T-helper 2 cell treated with Interferon-gamma antibody and Interleukin-4, amounts not matched to agents 5 μg/mL and 100 μg/mL, for 36 hours (primary cell): ENCODE measurements around the gene EMC10.
A peak's percentile ranks its signal among the peaks of the same experiment; 100 is the strongest.

Experiments
- DNase-seq: peaks from one replicate; pipeline ENCODE4 v3.0.0; 2021; ENCODE audit warnings: low spot score
- H3K27ac Mint-ChIP-seq: one replicate; pipeline ENCODE4 v1.8.0; 2021; ENCODE audit warnings: mild to moderate bottlenecking, mixed read lengths
- H3K27me3 Mint-ChIP-seq: one replicate; pipeline ENCODE4 v1.8.0; 2021; ENCODE audit warnings: low read depth, mixed read lengths
- H3K36me3 Mint-ChIP-seq: one replicate; pipeline ENCODE4 v1.8.0; 2021; ENCODE audit warnings: low read depth, mixed read lengths
- H3K4me1 Mint-ChIP-seq: one replicate; pipeline ENCODE4 v1.8.0; 2021; ENCODE audit warnings: low read depth, mixed read lengths
- H3K4me3 Mint-ChIP-seq: one replicate; pipeline ENCODE4 v1.8.0; 2022; ENCODE audit warnings: mild to moderate bottlenecking, moderate library complexity, mixed read lengths
- H3K9me3 Mint-ChIP-seq: one replicate; pipeline ENCODE4 v1.8.0; 2021; ENCODE audit warnings: mixed read lengths

EMC10 gene

GRCh38 chr19:50476224-50476906 is at the start of gene EMC10, which contains the start of gene GARIN5A:
TSS of gene EMC10 (plus strand) at chr19:50476507. CDS start at chr19:50476545, 38 bp downstream.
TSS of gene GARIN5A (minus strand) at chr19:50476848. CDS start at chr19:50476388, 460 bp downstream.
- Mint-ChIP-seq H3K27me3 (no peaks in the 10 kb centered on the region), H3K4me1 (peaks cover 7% of the 10 kb centered on the region), H3K9me3 (no peaks in the 10 kb centered on the region), H3K27ac (peak within 1 kb of the TSS; percentile 91), H3K36me3 (peaks cover 25% of the 10 kb centered on the region), H3K4me3 (peak within 1 kb of the TSS; percentile 99)
- DNase-seq = peak; percentile 93

DNA sequence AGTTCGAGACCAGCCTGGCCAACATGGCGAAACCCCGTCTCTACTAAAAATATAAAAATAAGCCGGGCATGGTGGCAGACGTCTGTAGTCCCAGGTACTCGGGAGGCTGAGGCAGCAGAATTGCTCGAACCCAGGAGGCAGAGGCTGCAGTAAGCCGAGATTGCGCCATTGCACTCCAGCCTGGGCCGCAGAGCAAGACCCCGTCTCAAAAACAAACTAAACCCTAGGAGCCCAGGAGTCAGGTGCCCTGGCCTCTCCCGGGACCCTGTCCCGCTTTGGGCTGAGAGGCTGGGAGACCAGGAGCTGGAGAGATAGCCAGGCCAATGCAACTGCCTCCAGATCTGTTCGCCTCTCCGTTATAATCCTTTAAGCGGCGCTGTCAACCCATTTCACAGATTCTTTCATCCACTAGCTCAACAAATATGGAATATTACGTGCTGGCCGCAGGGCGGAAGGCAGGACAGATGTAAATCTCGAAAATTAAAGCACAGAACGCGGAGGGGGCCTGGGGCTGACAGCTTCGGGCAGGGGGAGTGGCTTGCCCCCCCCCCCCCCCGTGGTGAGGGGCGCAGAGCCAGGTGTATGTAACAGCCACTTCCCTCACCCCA is 48.9 kb upstream of the EMC10 start:
- H3K27me3 Mint-ChIP-seq = peaks cover 9% of the 10 kb centered on the region
- H3K4me3 Mint-ChIP-seq = no peak overlapping the region
- no peak overlapping the region for H3K27ac Mint-ChIP-seq
- no peak for DNase-seq
- no peaks in the 10 kb centered on the region for H3K9me3 Mint-ChIP-seq
- H3K36me3 Mint-ChIP-seq = no peaks in the 10 kb centered on the region
- peaks cover 10% of the 10 kb centered on the region for H3K4me1 Mint-ChIP-seq

DNA sequence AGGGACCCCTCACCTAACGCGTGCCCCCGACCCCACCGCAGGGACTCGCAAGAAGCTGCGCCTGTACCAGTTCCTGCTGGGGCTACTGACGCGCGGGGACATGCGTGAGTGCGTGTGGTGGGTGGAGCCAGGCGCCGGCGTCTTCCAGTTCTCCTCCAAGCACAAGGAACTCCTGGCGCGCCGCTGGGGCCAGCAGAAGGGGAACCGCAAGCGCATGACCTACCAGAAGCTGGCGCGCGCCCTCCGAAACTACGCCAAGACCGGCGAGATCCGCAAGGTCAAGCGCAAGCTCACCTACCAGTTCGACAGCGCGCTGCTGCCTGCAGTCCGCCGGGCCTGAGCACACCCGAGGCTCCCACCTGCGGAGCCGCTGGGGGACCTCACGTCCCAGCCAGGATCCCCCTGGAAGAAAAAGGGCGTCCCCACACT is 48.3 kb upstream of the EMC10 start:
- no peaks in the 10 kb centered on the region for H3K9me3 Mint-ChIP-seq
- H3K4me1 Mint-ChIP-seq = peaks cover 10% of the 10 kb centered on the region
- peak; percentile 22 for DNase-seq
- H3K27me3 Mint-ChIP-seq = peaks cover 13% of the 10 kb centered on the region
- no peaks in the 10 kb centered on the region for H3K36me3 Mint-ChIP-seq
- H3K4me3 Mint-ChIP-seq = peak overlapping the region; percentile 18
- no peak overlapping the region for H3K27ac Mint-ChIP-seq

- no peak overlapping the region for H3K27ac Mint-ChIP-seq
- H3K27me3 Mint-ChIP-seq = peaks cover 19% of the 10 kb centered on the region
Observed at GRCh38 chr19:50428772-50429463, 47.4 kb upstream of the EMC10 start.

DNA sequence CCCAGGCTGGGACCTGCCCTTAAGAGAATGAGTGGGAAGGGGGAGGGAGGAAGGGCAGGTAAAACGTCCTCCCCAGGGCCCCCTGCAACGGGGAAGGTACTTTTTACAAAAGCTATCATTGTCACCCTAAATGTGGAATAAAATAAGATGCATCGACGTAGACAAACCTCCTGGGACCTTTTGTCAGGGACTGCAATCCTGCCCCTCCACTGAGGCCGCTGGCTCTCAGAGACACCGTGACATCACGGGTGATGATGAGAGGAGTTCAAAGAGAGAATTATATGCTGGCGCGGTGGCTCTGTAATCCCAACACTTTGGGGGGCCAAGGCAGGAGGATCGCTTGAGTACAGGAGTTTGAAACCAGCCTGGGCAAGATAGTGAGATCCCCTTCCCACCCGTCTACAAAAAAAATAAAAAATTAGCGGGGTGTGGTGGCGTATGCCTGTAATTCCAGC is 45.4 kb upstream of the EMC10 start:
- Mint-ChIP-seq H3K4me1 (peaks cover 10% of the 10 kb centered on the region), H3K4me3 (peak overlapping the region; percentile 88), H3K27ac (no peak overlapping the region), H3K9me3 (no peaks in the 10 kb centered on the region), H3K36me3 (no peaks in the 10 kb centered on the region), H3K27me3 (peaks cover 24% of the 10 kb centered on the region)
- no peak for DNase-seq

More at GRCh38 chr19:50428772-50429463, 47.4 kb upstream of the EMC10 start:
- no peaks in the 10 kb centered on the region for H3K9me3 Mint-ChIP-seq
- H3K4me1 Mint-ChIP-seq = peaks cover 10% of the 10 kb centered on the region
- H3K36me3 Mint-ChIP-seq = no peaks in the 10 kb centered on the region
- no peak for DNase-seq
- H3K4me3 Mint-ChIP-seq = no peak overlapping the region

DNA sequence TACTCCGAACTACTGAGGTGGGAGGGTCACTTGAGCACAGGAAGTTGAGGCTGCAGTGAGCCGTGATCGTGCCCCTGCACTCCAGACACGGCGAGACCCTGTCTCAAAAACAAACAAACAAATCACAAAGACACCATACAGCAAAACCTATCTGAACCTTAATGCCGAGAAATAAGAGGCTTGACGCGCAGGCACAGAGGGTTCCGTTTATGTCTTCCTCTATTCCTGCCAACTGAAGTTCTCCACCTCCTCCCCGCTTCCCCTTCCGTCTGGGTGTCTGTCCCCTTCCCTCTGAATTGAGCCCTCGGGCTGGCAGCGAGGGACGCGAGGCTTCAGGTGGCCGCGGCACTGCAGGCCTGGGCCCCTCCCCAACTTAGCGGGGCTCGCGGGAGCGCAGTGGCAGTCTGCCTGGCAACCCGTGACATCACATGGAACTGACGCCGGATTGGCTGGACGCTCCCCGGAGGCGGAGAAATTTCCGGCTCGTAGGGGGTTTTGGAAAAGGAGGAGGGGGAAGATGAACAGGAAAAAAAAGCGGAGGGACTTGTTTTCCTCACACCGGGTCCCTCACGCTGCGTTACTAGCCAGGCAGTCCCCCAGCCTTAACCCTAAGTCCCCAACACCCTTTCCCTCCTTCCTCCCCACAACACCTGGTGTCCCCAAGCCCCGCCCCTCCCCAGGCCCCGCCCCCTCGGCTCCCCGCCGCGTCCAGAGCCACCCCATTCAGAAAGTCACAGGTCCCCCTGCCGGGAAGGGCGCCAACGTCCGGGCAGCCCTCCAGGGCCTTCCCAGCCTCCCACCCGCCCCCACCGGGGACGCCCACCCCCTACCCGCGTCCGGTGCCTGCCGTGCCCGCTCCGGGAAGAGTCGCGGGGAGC is 44.7 kb upstream of the EMC10 start:
- no peaks in the 10 kb centered on the region for H3K9me3 Mint-ChIP-seq

DNA sequence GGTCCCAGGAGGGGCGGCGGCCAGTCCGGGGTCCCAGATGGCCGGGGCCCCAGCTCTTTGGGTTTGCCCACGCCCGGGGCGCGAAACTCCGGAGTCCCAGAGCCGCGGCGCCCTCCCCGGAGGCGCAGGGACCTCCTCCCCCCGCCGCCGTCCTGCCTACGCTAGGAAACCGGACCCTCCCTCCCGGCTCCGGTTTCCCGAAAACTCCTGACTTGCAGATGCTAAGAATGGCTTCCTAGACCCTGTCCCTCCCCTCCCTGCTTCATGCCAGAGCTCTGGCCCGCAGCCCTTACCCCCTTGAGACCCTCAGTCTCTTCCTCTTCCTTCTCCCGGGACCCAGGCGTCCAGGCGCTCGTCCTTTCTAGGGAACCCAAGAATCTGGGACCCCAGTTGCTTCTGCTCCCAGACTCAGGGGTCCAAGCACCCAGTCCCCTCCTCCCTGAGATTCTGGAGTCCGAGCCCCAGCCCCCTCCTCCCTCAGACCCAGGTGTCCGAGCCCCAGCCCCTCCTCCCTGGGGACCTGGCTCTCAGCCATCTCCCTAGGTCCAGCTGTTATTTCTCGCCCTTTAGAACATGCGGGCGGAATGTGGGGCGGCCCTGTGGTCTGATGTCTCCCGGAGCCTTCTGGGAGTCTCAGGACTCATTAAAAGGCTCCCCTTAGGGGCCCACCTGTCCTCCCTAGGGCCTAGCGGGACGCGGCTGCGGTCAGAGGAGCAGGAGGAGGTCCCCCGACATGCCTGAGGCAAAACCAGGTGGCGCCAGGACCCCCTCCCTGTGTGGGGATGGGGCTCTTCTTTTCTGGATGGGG is 43.9 kb upstream of the EMC10 start, which contains the start of gene MYBPC2:
TSS of gene MYBPC2 (plus strand) at position 672 of the 808 bp plus-strand sequence. CDS start at position 734, 62 bp downstream.
- Mint-ChIP-seq H3K9me3 (no peaks in the 10 kb centered on the region), H3K4me1 (peaks cover 10% of the 10 kb centered on the region), H3K4me3 (peak within 1 kb of the TSS; percentile 88), H3K27ac (peak within 1 kb of the TSS; percentile 89), H3K36me3 (no peaks in the 10 kb centered on the region), H3K27me3 (peaks cover 24% of the 10 kb centered on the region)
- no peak for DNase-seq

More for the DNA sequence above, 44.7 kb upstream of the EMC10 start:
- Mint-ChIP-seq H3K4me3 (peak overlapping the region; percentile 88), H3K27ac (peak overlapping the region; percentile 89), H3K4me1 (peaks cover 10% of the 10 kb centered on the region), H3K36me3 (no peaks in the 10 kb centered on the region), H3K27me3 (peaks cover 24% of the 10 kb centered on the region)
- DNase-seq = peak; percentile 82

DNA sequence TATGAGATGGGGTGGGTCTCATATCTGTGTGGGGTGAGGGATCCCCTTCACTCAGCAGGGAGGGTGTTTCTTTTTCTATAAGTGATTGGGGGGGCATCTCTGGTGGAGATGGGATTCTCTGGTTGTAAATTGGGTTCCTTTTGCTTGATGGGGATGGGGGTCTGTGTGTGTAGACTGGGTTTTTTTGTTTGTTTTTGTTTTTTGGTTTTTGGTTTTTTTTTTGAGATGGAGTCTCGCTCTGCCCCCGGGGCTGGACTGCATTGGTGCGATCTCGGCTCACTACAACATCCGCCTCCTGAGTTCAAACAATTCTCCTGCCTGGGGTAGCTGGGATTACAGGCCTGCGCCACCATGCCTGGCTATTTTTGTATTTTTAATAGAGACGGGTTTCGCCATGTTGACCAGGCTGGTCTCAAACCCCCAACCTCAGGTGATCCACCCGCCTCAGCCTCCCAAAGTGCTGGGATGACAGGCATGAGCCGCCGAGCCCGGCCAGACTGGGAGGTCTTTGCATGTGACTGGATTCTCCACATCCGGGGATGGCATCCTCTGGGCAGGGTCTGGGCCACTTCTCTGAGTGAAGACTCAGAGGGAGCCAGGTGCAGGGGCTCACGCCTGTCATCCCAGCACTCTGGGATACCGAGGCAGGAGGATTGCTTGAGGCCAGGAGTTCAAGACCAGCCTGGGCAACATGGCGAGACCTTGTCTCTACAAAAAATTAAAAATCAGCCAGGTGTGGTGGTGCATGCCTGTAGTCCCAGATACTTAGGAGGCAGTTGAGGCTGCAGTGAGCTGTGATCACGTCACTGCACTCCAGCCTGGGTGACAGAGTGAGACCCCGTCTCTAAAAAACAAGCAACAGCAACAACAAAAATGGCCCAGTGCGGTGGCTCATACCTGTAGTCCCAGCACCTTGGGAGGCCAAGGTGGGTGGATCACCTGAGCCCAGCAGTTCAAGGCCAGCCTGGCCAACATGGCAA is 42.8 kb upstream of the EMC10 start:
- Mint-ChIP-seq H3K27me3 (peaks cover 26% of the 10 kb centered on the region), H3K4me3 (peak overlapping the region; percentile 72), H3K4me1 (peaks cover 10% of the 10 kb centered on the region), H3K36me3 (no peaks in the 10 kb centered on the region), H3K9me3 (no peaks in the 10 kb centered on the region), H3K27ac (no peak overlapping the region)
- no peak for DNase-seq

GRCh38 chr19:50434525-50434924 is 41.8 kb upstream of the EMC10 start:
- Mint-ChIP-seq H3K27ac (no peak overlapping the region), H3K4me1 (peaks cover 10% of the 10 kb centered on the region), H3K4me3 (no peak overlapping the region), H3K27me3 (peaks cover 23% of the 10 kb centered on the region), H3K9me3 (no peaks in the 10 kb centered on the region), H3K36me3 (no peaks in the 10 kb centered on the region)
- no peak for DNase-seq

DNA sequence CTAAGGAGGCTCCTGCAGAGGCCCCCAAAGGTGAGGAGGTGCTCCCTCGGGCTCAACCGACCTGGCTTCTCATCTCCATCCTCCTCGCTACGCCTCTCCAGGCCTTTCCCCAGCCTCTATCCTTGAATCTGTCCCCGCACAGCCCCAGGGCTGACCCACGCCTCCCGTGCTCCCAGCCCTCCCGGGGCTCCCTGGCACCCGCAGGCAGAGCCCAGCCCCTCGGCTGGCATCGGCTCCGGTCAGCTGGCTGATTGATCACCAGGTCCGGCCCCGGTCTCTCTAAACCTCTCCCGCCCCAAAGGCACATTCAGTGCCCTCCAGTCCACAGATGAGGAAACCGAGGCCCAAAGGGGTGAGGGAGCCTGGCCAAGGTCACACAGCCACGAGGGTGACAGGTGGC is 41.1 kb upstream of the EMC10 start:
- Mint-ChIP-seq H3K4me1 (peaks cover 10% of the 10 kb centered on the region), H3K9me3 (no peaks in the 10 kb centered on the region), H3K4me3 (no peak overlapping the region), H3K27me3 (peaks cover 23% of the 10 kb centered on the region), H3K27ac (no peak overlapping the region), H3K36me3 (no peaks in the 10 kb centered on the region)
- no peak for DNase-seq

- H3K4me1 Mint-ChIP-seq = peaks cover 10% of the 10 kb centered on the region
- no peak overlapping the region for H3K27ac Mint-ChIP-seq
- no peaks in the 10 kb centered on the region for H3K9me3 Mint-ChIP-seq
Observed at GRCh38 chr19:50435627-50436026, 40.7 kb upstream of the EMC10 start.

More at GRCh38 chr19:50435627-50436026, 40.7 kb upstream of the EMC10 start:
- Mint-ChIP-seq H3K4me3 (no peak overlapping the region), H3K27me3 (peaks cover 21% of the 10 kb centered on the region), H3K36me3 (no peaks in the 10 kb centered on the region)
- DNase-seq = no peak
